Stimulated activated CD4-positive, alpha-beta T cell treated with anti-CD3 and anti-CD28 coated beads, Interleukin-1b, Interleukin-23, amount 100 ng/mL, for 1 hour (primary cell): ENCODE data around the gene CPNE6.
"Not testable (repeated sequence)": the region's sequence is repeated elsewhere in the genome, so short reads cannot be mapped to it uniquely, and the experiment has no call there.

Experiments
- DNase-seq, 2 donors: peaks; one replicate each; pipeline ENCODE4 v3.0.0-alpha.2; 2020; ENCODE audit warnings: low read depth in 2 of 2

Gene CPNE6

DNA sequence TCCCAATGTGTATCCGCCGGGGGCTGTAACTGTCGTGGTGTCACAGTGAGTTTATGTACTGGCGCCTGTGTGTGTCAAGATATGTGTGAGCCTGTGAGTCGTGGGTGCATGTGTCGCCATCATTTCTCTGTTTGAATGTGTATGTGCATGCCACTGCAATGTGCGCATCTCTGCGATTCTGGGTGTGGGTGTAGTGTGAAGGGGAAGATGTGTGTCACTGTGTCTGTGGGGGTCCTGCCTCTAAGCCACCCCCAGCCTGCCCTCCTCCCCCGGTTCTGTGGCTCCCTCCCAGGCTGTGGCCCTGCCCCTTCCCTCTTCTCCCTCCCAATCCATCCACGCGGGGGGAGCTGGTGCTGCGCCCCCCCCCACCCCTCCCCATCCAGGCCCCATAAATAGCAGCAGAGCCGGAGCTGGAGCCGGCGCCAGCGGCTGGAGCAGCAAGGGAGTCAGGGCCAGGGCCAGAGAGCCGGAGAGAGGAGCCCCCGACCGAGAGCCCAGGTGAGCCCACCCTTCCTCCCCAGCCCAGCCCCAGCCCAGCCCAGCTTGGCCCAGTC is at the start of gene CPNE6:
CPNE6 (plus strand) TSS at position 419 of the 554 bp plus-strand sequence. CDS start 1,375 bp downstream, outside the sequence.
- no peak for DNase-seq

DNA sequence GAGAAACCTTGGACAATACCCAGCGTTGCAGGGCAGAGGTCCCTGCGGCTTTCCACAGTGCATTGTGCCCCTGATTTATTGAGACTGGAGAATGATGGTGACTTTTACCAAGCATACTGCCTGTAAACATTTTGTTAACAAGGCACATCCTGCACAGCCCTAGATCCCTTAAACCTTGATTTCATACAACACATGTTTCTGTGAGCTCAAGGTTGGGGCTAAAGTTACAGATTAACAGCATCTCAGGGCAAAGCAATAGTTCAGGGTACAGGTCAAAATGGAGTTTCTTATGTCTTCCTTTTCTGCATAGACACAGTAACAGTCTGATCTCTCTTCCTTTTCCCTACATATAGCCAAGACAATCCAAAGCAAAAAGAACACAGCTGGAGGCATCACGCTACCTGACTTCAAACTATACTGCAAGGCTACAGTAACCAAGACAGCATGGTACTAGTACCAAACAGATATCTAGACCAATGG is 46.4 kb upstream of the CPNE6 start:
- not testable (repeated sequence) for DNase-seq

DNA sequence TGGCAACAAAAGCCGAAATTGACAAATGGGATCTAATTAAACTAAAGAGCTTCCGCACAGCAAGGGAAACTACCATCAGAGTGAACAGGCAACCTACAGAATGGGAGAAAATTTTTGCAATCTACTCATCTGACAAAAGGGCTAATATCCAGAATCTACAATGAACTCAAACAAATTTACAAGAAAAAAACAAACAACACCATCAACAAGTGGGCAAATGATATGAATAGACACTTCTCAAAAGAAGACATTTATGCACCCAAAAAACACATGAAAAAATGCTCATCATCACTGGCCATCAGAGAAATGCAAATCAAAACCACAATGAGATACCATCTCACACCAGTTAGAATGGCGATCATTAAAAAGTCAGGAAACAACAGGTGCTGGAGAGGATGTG is 41.7 kb upstream of the CPNE6 start:
- DNase-seq = not testable (repeated sequence)

DNA sequence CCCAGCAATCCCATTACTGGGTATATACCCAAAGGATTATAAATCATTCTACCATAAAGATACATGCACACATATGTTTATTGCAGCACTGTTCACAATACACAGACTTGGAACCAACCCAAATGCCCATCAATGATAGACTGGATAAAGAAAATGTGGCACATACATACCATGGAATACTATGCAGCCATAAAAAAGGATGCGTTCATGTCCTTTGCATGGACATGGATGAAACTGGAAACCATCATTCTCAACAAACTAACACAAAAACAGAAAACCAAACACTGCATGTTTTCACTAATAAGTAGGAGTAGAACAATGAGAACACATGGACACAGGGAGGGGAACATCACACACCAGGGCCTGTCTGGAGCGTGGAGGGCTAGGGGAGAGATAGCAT is 40.0 kb upstream of the CPNE6 start:
- DNase-seq = not testable (repeated sequence)

DNA sequence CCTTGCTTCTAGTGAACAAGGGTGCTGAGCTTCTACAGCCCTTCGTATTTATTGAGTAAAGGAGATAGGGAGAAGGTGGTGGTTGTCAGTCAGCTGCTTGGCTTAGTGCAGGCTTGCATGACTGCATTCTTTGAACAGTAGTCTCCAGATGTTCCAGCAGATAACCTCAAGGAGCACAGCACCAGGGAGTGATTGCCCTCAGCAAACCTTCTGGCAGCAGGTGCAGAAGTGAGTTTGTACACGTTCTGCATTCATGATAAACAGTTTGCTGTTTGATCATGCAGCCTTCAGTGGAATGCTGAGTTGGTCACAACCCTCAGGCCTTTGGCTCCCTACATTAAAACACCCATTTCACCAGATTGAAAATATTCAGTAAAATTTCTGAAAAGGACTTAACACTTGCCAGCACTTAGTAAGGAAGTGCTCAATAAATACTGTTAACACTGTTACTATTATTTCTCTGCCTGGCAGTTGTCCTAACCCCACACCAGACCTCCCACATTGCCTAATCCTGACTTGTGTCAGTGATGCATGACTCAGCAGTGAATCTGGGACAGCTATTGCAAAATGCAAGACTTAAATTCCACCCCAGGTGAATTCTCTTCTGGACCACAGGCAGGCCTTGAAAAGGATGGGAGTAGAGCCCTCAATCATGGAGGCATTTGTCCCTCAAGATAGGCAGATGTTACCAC is 38.5 kb upstream of the CPNE6 start:
- DNase-seq = no peak

DNA sequence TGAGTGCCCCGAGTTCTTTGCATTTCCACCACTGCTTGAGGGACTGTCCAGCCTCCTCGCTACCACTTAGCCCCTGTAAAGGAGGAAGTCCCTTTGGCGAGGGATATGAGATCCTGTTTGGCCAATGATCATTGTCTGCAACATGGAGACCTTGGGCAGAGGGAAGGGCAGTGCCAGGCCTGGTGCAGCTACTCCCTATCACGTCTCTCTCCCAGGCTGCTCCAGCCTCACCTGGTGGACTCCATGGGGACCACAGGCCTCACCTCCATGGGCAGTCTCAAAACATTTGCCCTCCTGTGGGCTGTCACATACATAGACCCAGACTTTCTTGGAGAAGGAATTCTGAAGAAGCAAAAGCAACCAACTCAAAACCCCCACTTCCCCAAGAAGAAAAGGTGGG is 35.6 kb upstream of the CPNE6 start:
- DNase-seq = not testable (repeated sequence)

DNA sequence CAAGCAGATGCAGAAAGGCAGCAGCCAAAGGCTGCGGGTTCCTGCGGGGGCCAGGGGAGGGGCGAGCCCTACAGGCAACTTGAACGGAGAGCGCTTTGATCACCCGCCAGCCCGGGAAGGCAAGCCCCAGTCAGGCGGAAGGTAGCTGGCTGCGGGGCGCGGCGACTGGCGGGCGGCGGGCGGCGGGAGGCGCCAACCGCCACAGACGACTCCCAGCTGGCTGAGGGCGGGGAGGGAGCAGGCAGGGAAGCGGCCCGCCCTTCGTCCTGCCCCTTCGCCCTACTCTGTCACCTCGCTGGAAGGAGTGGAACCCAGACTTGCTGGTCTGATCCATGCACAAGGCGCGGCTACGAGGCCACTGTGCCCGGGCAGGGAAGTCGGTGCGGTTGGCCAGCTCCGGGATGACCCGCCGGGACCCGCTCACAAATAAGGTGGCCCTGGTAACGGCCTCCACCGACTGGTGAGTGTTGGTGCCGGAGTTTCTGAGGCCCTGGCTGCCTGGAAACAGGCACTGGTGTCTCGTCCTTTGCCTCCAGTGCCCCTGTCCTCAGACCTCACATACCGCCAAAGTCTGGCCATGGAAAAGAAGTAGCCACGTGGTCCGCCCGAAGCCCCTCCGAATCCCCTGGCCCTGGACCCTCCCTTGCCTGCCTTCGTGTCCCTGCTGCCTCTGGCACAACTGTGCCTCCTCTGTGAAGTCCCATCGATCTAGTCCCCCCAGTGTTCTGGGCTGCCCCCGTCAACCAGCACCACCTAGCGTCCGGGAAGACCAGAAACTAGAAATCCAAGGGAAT is 35.0 kb upstream of the CPNE6 start:
- peak in 1 of 2 donors; percentile 39 for DNase-seq

DNA sequence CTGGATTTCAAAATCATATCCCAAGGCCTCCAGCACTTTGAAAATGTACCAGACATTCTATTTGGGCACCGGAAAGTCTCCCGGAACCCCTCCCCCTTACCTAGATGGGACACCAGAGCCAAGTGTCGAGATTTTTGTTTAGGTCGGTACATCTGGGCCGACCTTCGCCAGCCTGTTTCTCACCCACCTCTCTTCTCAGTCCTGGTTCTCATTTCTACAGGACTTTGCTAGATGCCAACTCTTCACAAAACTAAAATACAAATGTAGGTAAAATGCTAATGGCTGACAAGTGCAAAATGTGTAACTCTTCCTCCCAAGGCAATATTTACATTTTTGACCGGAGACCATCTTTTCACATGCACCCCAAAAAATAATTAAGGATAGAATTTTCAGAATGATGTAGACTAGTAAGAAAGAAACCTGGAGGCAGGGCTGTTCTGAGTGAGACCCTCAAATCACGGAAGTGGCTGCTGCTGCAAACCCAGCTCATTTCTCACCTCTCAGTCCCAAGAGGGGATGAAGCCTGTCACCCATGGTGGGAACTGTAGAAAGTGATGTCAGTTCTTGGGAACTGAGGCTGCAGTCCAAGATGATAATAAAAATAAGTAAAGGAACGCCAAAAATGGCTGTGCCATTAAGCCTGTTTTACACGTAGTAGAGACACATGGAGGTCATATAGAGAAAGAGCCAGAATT is 34.3 kb upstream of the CPNE6 start:
- not testable (repeated sequence) for DNase-seq

DNA sequence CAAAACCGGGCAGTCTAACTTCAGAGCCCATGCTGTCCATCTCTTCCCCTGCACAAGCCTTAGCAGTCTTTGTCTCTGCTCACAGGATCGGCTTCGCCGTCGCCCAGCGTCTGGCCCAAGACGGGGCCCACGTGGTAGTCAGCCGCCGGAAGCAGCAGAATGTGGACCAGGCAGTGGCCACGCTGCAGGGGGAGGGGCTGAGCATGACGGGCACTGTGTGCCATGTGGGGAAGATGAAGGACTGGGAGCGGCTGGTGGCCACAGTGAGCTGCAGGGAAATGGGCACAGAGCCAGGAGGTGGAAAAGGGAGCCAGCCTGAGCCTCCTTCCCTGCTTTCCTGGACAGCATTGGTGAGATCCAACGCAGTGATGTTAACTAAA is 33.7 kb upstream of the CPNE6 start:
- no peak for DNase-seq

DNA sequence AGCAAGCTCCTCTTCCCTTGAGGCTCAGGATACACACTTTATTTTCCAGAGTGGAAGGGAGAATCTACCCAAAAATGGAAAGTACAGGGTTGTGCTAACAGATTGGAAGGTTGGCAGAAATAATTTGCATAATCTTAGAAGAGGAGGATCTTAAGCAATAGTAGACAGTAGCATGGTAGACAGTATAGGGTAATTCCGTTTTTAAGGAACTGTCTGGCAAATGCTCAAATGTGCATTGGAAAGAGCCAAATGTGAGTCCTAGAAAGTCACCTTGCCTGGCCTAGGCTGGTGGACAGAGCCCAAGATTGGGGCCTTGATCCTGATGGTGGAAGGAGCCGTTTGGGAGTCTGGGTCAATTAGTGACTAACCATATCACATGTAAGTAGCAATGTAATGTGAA is 32.7 kb upstream of the CPNE6 start:
- DNase-seq = no peak

DNA sequence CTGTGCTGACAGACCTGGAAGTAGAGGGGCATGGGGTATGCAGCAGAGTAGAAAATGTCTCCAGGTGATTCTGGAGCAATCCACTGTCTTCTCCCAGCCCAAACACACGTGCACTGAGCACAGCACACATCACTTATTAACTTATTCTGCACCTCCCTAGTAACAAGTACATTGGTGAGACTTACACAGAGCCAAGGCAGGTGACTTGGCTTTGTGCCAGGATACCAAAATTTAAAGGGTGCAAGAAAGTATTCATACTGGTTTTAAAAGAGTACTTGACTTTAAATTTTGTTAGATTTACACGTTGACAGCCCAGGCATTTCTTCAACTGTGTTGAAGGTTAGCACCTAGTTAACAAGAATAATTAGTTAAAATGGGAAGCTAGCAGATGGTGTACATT is 30.7 kb upstream of the CPNE6 start:
- DNase-seq = no peak

DNA sequence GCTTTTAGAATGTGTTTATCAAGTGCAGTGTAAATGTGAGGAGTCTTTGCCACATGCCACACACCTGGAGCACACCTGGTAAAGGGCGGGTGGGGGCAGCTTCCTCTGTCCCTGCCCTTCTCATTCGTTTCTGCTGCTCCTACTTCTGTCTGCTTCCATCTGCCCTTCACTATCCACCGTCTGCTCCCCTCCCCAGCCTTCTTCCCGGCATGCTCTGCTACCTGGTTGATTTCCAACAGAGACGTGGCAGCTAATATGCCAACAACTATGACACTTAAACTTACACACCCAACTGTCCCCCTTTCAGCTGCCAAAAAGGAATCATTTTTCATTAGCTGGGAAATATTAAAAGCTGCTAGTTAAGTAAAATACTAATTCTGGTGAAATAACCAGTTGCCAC is 28.6 kb upstream of the CPNE6 start:
- DNase-seq = no peak

DNA sequence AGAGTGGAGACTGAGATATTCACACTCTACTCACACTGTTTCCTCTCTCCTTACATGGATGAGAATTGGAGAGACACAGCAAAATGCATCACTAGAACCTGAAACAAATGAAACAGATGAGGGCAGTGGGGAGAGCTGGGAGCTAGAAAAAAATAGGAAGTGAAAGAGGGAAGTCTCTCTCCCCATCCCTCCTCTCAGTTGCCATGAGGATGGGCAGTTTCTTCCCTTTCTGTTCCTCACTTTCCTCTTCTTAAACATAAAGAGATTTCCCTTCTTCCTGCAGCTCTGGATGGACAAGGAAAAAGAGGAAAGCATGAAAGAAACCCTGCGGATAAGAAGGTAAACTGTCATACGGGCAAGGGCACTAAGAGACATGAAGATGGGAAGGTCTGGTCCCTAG is 22.4 kb upstream of the CPNE6 start:
- not testable (repeated sequence) for DNase-seq

DNA sequence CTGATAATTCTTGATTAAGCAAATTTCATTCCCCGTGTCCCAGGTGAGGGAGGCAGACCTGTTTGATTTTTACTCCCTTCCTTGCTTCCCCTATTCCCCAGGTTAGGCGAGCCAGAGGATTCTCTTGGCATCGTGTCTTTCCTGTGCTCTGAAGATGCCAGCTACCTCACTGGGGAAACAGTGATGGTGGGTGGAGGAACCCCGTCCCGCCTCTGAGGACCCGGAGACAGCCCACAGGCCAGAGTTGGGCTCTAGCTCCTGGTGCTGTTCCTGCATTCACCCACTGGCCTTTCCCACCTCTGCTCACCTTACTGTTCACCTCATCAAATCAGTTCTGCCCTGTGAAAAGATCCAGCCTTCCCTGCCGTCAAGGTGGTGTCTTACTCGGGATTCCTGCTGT is 20.6 kb upstream of the CPNE6 start:
- DNase-seq = not testable (repeated sequence)

DNA sequence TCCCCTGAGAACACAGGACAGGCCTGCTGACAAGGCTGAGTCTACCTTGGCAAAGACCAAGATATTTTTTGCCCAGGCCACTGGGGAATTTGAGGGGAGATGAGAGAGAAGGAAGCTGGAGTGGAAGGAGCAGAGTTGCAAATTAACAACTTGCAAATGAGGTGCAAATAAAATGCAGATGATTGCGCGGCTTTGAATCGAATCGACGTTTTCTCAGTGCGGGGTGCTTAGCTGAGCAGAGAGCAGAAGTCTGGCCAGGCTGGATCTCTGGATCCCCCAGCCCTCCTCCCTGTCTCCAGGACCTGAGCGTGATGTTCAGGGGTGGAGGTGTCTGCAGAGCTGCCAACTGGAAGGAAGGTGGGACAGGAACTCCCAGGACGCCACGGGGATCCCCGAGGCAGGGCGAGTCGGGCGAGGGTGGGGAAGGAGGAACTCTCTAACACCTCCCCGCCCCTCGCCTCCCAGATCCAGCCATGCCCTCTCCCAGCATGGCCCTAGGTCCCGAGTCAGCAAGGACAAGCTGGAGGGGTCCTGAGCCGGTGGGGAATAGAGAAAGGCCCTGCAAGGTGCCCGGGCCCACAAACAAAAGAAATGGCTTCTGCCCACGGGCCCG is 20.1 kb upstream of the CPNE6 start:
- DNase-seq = no peak

DNA sequence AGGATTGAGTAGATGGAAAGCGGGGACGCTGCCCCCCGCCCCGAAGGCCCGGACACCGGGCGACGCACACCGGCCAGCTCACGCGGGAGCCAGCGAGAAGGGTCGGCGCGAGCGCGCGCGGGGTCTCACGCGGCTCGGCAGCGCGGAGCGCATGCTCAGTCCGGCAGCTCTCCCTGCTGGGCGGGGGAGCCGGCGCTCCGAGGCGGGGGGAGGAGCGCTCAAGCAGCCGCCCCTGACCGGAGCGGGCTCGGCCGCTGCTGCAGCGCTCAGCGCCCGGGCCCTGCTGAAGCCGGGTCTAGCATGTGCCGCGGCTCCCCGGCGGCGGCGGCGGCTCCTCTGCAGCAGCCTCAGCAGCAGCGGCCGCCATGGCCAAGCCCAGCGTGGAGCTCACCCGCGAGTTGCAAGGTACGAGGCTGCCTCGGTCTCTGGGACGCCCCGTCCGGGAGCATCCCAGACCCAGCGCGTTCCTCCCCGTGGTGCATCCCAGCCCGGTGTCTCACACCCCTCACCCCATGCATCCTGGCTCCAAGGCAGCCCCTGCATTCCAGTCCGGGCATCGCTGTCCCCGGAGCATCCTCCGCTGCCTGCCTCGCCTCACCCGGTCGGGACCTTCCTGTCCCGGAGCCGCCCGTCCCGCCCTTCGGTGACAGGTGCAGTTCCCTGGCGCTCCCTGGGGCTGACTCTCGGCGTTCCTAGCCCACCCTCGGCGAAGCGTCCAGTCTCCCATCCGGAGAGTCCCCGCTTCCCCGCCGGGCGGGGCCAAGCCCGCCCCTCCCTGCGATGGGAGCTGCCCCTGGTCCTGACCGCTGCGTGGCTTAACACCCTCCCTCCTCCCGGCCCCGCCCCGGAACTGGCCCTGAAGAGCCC is 19.3 kb upstream of the CPNE6 start, which contains the start of gene CARMIL3:
CARMIL3 (plus strand) TSS at position 221 of the 867 bp plus-strand sequence; CDS start at position 366, 145 bp downstream.
- DNase-seq = peak in 1 of 2 donors; percentile 24

DNA sequence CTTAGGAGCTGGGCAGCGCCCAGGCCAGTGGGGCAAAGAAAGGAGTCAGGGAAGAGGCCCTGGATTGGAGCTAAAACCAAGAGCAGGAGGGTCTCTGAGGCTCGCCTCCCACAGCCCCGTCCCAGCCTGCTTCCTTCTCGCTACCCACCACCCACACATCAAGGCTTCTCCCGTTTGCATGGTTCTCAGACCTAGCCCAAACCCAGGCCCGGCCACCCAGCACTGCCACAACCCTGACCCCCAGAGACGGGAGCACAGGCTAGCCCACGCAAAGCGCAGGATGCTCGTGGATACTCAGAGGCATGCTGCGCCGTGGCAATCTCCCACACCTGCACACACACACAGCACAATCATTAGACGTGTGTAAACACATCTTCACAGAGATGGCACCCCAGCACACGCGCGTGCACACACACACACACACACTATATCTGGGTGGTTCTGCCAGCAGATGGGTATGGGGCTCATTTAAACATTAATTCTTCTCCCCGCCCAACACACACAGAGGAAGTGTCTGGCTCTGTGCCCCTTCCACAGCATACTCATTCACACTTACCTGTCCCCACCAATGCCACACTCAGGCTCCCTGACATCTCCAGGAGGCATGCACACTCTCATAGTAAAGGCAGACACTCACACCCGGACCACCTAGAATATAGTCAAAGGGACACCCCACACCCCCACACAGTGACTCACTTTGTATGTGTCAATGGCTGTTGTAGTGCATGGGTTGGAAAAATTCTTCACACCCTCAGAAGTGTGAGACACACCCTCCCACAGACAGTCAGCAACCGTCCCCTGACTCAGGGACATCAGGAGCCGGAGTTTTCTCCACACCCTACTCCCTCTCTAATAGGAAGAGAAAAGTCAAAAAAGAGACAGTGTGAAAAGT is 18.5 kb upstream of the CPNE6 start:
- DNase-seq = peak in 1 of 2 donors; percentile 34

DNA sequence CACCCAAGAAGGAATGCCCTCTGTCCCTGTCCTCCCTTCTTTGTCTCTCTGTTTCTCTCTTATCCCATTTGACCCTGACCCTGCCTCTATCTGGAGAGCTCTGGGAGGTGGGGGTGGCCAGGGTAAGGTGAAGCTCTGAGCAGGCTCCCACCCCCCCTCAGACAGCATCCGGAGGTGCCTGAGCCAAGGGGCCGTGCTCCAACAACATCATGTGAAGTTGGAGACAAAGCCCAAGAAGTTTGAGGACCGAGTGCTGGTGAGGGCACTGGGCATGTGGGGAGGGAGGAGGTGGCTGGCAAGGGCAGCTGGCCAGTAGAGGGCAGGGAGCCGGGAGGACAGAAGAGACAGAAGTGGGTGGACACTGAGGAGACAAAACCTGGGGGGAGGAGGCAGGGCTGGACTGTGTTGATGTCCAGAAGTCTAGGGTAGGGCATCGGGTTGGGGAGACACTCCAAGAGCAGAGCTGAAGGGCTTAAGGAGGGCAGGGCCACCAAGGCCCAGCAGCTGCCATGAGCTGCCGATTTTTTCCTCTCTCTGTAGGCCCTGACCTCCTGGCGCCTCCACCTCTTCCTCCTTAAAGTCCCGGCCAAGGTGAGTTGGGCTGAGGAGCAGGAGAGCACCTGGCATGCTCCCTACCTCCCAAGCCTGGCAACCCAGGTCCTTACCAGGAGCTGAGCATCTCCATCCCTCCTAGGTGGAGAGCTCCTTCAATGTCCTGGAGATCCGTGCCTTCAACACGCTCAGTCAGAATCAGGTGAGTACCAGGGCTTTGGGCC is 17.6 kb upstream of the CPNE6 start:
- no peak for DNase-seq

DNA sequence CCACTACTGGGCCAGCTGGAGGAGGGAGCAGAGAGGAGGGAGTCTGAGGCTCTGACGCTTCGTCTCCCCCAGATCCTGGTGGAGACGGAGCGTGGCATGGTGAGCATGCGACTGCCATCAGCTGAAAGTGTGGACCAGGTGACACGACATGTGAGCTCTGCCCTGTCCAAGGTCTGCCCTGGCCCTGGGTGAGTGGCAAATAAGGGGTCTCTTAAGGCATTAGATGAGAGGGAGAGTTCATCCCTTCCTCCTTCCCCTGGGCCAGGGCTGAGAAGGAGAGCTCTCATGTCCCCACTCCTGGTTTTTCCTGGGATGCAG is 17.1 kb upstream of the CPNE6 start:
- DNase-seq = no peak
